PC-3 (cell line): ENCODE results near the gene KDM7A. TPM values are rescaled to one million over a fixed set of nuclear protein-coding genes. Genes with fewer than 3 reads are reported as not detected.
A peak's percentile ranks its signal among the peaks of the same experiment; 100 is the strongest.

ENCODE experiments used
- ATAC-seq: fragments of 200-7000 bp; cut with Tn5 transposase; 2 replicates; pipeline ENCODE4 v1.9.1; 2020; ENCODE audit warnings: mild to moderate bottlenecking, moderate library complexity
- BruUV-seq: library from RNA; stranded (reverse); fragments of 400-500 nt; replicated peaks from 2 replicates; lab custom pipeline; 2021; lab: Mats Ljungman, UMichigan
- CTCF ChIA-PET: fragments of 300-600 bp; sonication (Branson Sonifier 250); formaldehyde crosslinking; loops from one replicate; lab custom pipeline; 2022; ENCODE audit warnings: antibody characterized with exemption; lab: Charles Lee
- POLR2A ChIA-PET: fragments of 300-600 bp; sonication (Branson Sonifier 250); formaldehyde crosslinking; loops from one replicate; lab custom pipeline; 2022; ENCODE audit warnings: antibody characterized with exemption; ENCODE audit not compliant: unreplicated experiment; lab: Charles Lee
- DNase-seq: peaks from one replicate; pipeline ENCODE4 v3.0.0-alpha.2; 2015
- H2AFZ ChIP-seq: fragments of 300-600 bp; sonication (generic); 2 replicates; pipeline ENCODE4 v1.6.0; 2016; ENCODE audit warnings: antibody characterized with exemption, low read length
- H3F3A ChIP-seq: fragments of 300-600 bp; sonication (generic); one replicate; pipeline ENCODE4 v1.6.0; 2017; ENCODE audit warnings: antibody characterized with exemption, low read length, control low read depth, mild to moderate bottlenecking; ENCODE audit not compliant: unreplicated experiment
- H3K27ac ChIP-seq: fragments of 300-600 bp; sonication (generic); 2 replicates; pipeline ENCODE4 v1.5.1; 2016; ENCODE audit warnings: mild to moderate bottlenecking, low read length
- H3K27me3 ChIP-seq: fragments of 300-600 bp; sonication (generic); 2 replicates; pipeline ENCODE4 v1.6.1; 2016; ENCODE audit warnings: low read length, mixed read lengths
- H3K36me3 ChIP-seq: fragments of 300-600 bp; sonication (generic); 2 replicates; pipeline ENCODE4 v1.6.1; 2016; ENCODE audit warnings: low read depth, mixed run types, low read length, mixed read lengths
- H3K4me1 ChIP-seq: fragments of 300-600 bp; sonication (generic); 2 replicates; pipeline ENCODE4 v1.5.1; 2016; ENCODE audit warnings: low read length; ENCODE audit not compliant: insufficient read depth
- H3K4me2 ChIP-seq: fragments of 300-600 bp; sonication (generic); 2 replicates; pipeline ENCODE4 v1.6.0; 2016; ENCODE audit warnings: low read length
- H3K4me3 ChIP-seq: fragments of 300-600 bp; sonication (generic); 2 replicates; pipeline ENCODE4 v1.5.1; 2016; ENCODE audit warnings: mild to moderate bottlenecking, low read length, mixed read lengths
- H3K79me2 ChIP-seq: fragments of 300-600 bp; sonication (generic); 2 replicates; pipeline ENCODE4 v1.6.1; 2017; ENCODE audit warnings: low read length, mixed read lengths
- H3K9ac ChIP-seq: fragments of 300-600 bp; sonication (generic); 2 replicates; pipeline ENCODE4 v1.6.0; 2016; ENCODE audit warnings: mild to moderate bottlenecking, low read length
- H3K9me2 ChIP-seq: fragments of 300-600 bp; sonication (generic); replicated peaks from 2 replicates; pipeline ENCODE4 v1.6.1; 2016; ENCODE audit warnings: mixed run types, low read length, mixed read lengths
- H3K9me3 ChIP-seq: fragments of 300-600 bp; sonication (generic); 2 replicates; pipeline ENCODE4 v1.6.1; 2016; ENCODE audit warnings: low read length, mixed read lengths
- H4K20me1 ChIP-seq: fragments of 300-600 bp; sonication (generic); 2 replicates; pipeline ENCODE4 v1.6.1; 2016; ENCODE audit warnings: low read length, mixed read lengths
- CTCF ChIP-seq: fragments of 300-600 bp; sonication (generic); conservative IDR thresholded peaks from 2 replicates; pipeline ENCODE4 v1.5.1; 2017; ENCODE audit warnings: antibody characterized with exemption, low read depth, mild to moderate bottlenecking, low read length
- EZH2 ChIP-seq: fragments of 300-600 bp; sonication (generic); IDR thresholded peaks from one replicate; pipeline ENCODE4 v1.6.1; 2017; ENCODE audit warnings: antibody characterized with exemption, mild to moderate bottlenecking, low read length; ENCODE audit not compliant: unreplicated experiment
- EZH2phosphoT487 ChIP-seq: fragments of 300-600 bp; sonication (generic); IDR thresholded peaks from 2 replicates; pipeline ENCODE4 v1.6.1; 2018; ENCODE audit warnings: mild to moderate bottlenecking, antibody characterized with exemption, low read length, borderline replicate concordance
- intact Hi-C: fragments of 100-400 bp; cut with micrococcal nuclease; formaldehyde crosslinking; loops from 2 replicates; pipeline ENCODE4 v1.9.0; 2023
- total RNA-seq: library from RNA; depleted of rRNA; stranded (reverse); fragments of >200 nt; gene quantifications from 2 replicates; pipeline ENCODE4 v1.2.3, GENCODE V29; 2014

Gene KDM7A
- total RNA-seq, 1 experiment from 2014 or later = 2.8 TPM

GRCh38 chr7:140051820-140052219 lies 125.0 kb downstream of the KDM7A start:
- intact Hi-C loops = no loop called here
- CTCF ChIA-PET = no interaction called here
- BruUV-seq = no TSS peak

GRCh38 chr7:140050100-140050499 lies 126.7 kb downstream of the KDM7A start:
- Histone ChIP-seq H3K27ac (no peak overlapping the region), H3K4me3 (no peak overlapping the region), H4K20me1 (no peaks in the 10 kb centered on the region), H2AFZ (no peak overlapping the region), H3K27me3 (no peaks in the 10 kb centered on the region), H3K9me3 (no peaks in the 10 kb centered on the region), H3F3A (no peaks in the 10 kb centered on the region), H3K9ac (no peak overlapping the region), H3K9me2 (no peaks in the 10 kb centered on the region), H3K79me2 (0 out of 2 replicates have a peak, but pooled peaks cover 4% of the 10 kb centered on the region), H3K36me3 (peaks cover 3% of the 10 kb centered on the region; the same call in 1 of the 2 replicates), H3K4me2 (no peak overlapping the region), H3K4me1 (peaks cover 11% of the 10 kb centered on the region)
- CTCF ChIA-PET = no interaction called here
- ATAC-seq (no peak), DNase-seq (no peak)
- TF ChIP-seq EZH2phosphoT487 = no peak
- no peak for TF ChIP-seq EZH2
- no peak for TF ChIP-seq CTCF
- intact Hi-C loops = no loop called here
- no TSS peak for BruUV-seq
- POLR2A ChIA-PET = no interaction called here

More at GRCh38 chr7:140051820-140052219, 125.0 kb downstream of the KDM7A start:
- no peaks in the 10 kb centered on the region for H3K9me3 ChIP-seq
- no peaks in the 10 kb centered on the region for H3K27me3 ChIP-seq
- no peak for DNase-seq
- H3K9me2 ChIP-seq = no peaks in the 10 kb centered on the region
- no peak overlapping the region for H2AFZ ChIP-seq
- no peak for ATAC-seq
- POLR2A ChIA-PET = no interaction called here
- H4K20me1 ChIP-seq = no peaks in the 10 kb centered on the region
- peaks cover 6% of the 10 kb centered on the region; the same call in 1 of the 2 replicates for H3K79me2 ChIP-seq
- H3K27ac ChIP-seq = no peak overlapping the region
- peaks cover 11% of the 10 kb centered on the region for H3K4me1 ChIP-seq
- no peak overlapping the region for H3K4me3 ChIP-seq
- H3K36me3 ChIP-seq = peaks cover 5% of the 10 kb centered on the region
- H3K4me2 ChIP-seq = no peak overlapping the region
- no peak for TF ChIP-seq EZH2
- no peak for TF ChIP-seq CTCF
- no peak for TF ChIP-seq EZH2phosphoT487
- H3F3A ChIP-seq = no peaks in the 10 kb centered on the region
- H3K9ac ChIP-seq = no peak overlapping the region

GRCh38 chr7:140049339-140050024 lies 127.3 kb downstream of the KDM7A start:
- intact Hi-C loops = no loop called here
- Histone ChIP-seq H4K20me1 (no peaks in the 10 kb centered on the region), H3K9me2 (no peaks in the 10 kb centered on the region), H3K79me2 (0 out of 2 replicates have a peak, but pooled peaks cover 4% of the 10 kb centered on the region), H3F3A (no peaks in the 10 kb centered on the region), H3K9ac (no peak overlapping the region), H3K4me2 (no peak overlapping the region), H3K4me3 (no peak overlapping the region), H2AFZ (no peak overlapping the region), H3K36me3 (peaks cover 3% of the 10 kb centered on the region; the same call in 1 of the 2 replicates), H3K4me1 (peaks cover 11% of the 10 kb centered on the region), H3K27me3 (no peaks in the 10 kb centered on the region), H3K9me3 (no peaks in the 10 kb centered on the region), H3K27ac (no peak overlapping the region)
- TF ChIP-seq CTCF (no peak), EZH2 (no peak), EZH2phosphoT487 (no peak)
- CTCF ChIA-PET = no interaction called here
- peak; percentile 34 for DNase-seq
- ATAC-seq = peak; percentile 57
- POLR2A ChIA-PET = no interaction called here
- no TSS peak for BruUV-seq
